NCI-H146 (cell line): ENCODE results near the gene GPATCH2.

ENCODE experiments used
- DNase-seq: peaks from one replicate; lab custom pipeline; 2025; lab: John Stamatoyannopoulos, UW

The GPATCH2 gene

GRCh38 chr1:217630711-217631591 lies at the start of gene GPATCH2, which contains the start of gene SPATA17:
TSS of gene GPATCH2 (minus strand) at chr1:217631090. CDS start at chr1:217630971, 119 bp downstream.
TSS of gene SPATA17 (plus strand) at chr1:217631344. CDS start at chr1:217631379, 35 bp downstream.
- DNase-seq: peak; percentile 91

GRCh38 chr1:217674028-217674729 lies 43.3 kb upstream of the GPATCH2 start:
- no peak for DNase-seq

- no peak for DNase-seq
These were observed 42.5 kb upstream of the GPATCH2 start for GRCh38 chr1:217673387-217673786.

- no peak for DNase-seq
These were observed 37.6 kb upstream of the GPATCH2 start for GRCh38 chr1:217668351-217668940.

- DNase-seq: no peak
These were observed 30.5 kb upstream of the GPATCH2 start for GRCh38 chr1:217661407-217661806.

GRCh38 chr1:217660353-217661062 lies 29.6 kb upstream of the GPATCH2 start:
- DNase-seq: peak; percentile 14

GRCh38 chr1:217650674-217651073 lies 19.8 kb upstream of the GPATCH2 start:
- no peak for DNase-seq

- no peak for DNase-seq
These were observed 16.9 kb upstream of the GPATCH2 start for GRCh38 chr1:217647791-217648190.

GRCh38 chr1:217642455-217642854 lies 11.6 kb upstream of the GPATCH2 start:
- no peak for DNase-seq

- DNase-seq: no peak
These were observed 3.5 kb downstream of the GPATCH2 start for GRCh38 chr1:217627431-217627830.

GRCh38 chr1:217626321-217626720 lies 4.6 kb downstream of the GPATCH2 start:
- no peak for DNase-seq

GRCh38 chr1:217622042-217622441 lies 8.8 kb downstream of the GPATCH2 start:
- DNase-seq: no peak

GRCh38 chr1:217620814-217621213 lies 10.1 kb downstream of the GPATCH2 start:
- no peak for DNase-seq

GRCh38 chr1:217617126-217617525 lies 13.8 kb downstream of the GPATCH2 start:
- DNase-seq: peak; percentile 85

- DNase-seq: no peak
These were observed 16.6 kb downstream of the GPATCH2 start for GRCh38 chr1:217614200-217614712.

- no peak for DNase-seq
These were observed 25.5 kb downstream of the GPATCH2 start for GRCh38 chr1:217605390-217605789.

GRCh38 chr1:217602380-217602779 lies 28.5 kb downstream of the GPATCH2 start:
- DNase-seq: no peak

- DNase-seq: no peak
These were observed 31.7 kb downstream of the GPATCH2 start for GRCh38 chr1:217599154-217599553.

GRCh38 chr1:217590598-217590997 lies 40.3 kb downstream of the GPATCH2 start:
- no peak for DNase-seq

GRCh38 chr1:217586586-217586985 lies 44.3 kb downstream of the GPATCH2 start:
- no peak for DNase-seq

GRCh38 chr1:217585577-217585976 lies 45.3 kb downstream of the GPATCH2 start:
- DNase-seq: no peak
